Measurements from ENCODE around the gene RBP5.
"Not testable (repeated sequence)": the region's sequence is repeated elsewhere in the genome, so short reads cannot be mapped to it uniquely, and the experiment has no call there.

RBP5 gene

GRCh38 chr12:7122811-7123769 lies 5.6 kb downstream of the RBP5 start:
- ATAC-seq = no peak

DNA sequence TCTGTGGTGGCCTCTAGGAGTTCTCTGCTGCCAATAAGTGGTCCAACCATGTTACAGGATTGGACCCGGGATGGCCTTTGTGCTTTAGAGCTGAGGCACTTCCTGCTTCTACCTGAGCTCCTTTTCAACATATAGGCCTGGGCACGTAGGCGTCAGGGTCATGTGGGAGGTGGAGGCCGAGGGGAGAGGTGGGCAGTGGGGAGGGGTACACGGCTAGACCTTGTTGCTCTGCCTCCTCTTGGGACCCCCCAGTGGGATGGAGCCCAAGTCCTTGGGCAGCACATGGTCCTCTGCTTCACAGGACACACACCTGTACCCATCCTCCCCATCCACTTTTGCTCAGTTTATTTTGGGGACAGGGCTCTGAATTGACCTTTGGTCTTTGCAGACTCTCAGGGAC lies 7.4 kb downstream of the RBP5 start:
- ATAC-seq (no peak), DNase-seq (no peak)

More at GRCh38 chr12:7122811-7123769, 5.6 kb downstream of the RBP5 start:
- DNase-seq = no peak

DNA sequence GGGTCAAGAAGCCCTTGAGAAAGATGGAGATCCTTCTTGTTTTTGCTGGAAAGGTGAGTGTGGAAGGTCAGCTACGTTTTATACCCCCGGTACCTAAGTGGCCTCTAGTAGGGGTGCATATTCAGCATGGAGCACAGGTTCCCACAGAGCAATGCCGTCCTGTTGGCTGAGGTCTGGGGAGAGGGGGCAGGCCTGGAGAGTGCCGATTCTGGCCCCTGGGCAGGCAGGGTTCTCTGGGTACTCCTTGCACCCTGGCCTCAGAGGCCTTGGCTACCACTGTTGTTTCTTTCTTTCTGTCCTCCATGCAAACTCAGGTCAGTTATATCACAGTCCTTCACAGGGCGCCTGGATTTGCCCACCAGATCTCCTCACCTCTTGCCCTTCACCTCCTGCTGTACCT lies 8.5 kb downstream of the RBP5 start:
- ATAC-seq (no peak), DNase-seq (no peak)

- DNase-seq (no peak), ATAC-seq (no peak)
Measured at GRCh38 chr12:7118881-7119280, 9.8 kb downstream of the RBP5 start.

- DNase-seq = no peak
- no peak for ATAC-seq
Measured at GRCh38 chr12:7117670-7118069, 11.0 kb downstream of the RBP5 start.

DNA sequence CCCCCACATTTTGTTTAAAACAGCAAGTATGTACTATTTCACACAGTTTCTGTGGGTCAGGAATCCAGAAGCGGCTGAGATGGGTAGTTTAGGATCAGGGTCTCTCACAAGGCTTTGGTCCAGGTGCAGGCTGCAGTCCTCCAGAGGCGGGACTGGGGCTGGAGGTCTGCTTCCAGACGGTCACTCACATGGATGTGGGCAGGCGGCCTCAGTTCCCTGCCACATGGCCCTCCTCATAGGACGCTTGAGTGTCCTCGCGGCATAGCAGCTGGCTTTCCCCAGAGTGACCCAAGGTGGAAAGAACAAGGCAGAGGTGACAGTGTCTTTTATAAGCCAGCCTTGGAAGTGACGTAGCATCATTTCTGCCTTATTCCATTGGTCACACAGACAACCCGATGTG lies 11.8 kb downstream of the RBP5 start:
- DNase-seq (no peak), ATAC-seq (no peak)

- DNase-seq (no peak), ATAC-seq (no peak)
Measured at GRCh38 chr12:7116196-7116595, 12.5 kb downstream of the RBP5 start.

DNA sequence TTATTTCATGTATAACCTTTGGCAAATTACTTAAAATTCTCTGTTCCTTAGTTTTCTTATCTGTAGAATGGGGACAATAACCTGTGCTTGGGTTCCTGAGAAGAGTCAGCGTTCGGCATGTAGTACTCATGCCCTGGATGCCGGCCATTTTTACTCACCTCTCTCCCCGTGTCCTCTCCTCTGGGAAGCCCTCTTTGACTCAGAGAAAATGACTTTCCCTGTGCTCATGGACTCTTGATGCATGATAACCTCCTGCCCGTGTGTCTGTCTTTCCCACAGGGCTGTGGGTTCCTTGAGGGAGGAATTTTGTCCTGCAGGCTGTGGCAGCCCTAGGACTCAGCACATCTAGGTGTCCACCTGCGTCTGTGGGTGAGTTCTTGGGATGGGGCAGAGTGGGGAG lies 13.8 kb downstream of the RBP5 start:
- ATAC-seq (no peak), DNase-seq (no peak)

DNA sequence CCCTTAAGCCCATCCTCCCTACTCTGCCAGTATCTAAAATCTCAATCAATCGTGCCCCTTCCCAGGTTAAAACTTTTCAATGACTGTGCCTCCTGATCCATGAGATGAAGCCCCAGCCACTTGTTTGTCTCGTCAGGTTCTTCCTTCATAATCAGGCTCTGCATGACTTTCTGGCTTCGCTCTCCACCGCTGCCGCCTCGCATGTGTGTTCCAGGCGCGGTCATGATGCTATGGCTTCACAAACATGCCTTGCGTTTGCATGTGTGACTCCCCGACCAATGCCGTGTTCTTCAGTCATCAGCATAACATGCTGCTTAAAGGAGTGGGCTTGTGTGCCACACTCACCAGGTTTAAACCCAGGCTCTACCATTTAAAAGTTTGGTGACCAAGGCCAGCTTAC lies 14.7 kb downstream of the RBP5 start:
- ATAC-seq (no peak), DNase-seq (no peak)

DNA sequence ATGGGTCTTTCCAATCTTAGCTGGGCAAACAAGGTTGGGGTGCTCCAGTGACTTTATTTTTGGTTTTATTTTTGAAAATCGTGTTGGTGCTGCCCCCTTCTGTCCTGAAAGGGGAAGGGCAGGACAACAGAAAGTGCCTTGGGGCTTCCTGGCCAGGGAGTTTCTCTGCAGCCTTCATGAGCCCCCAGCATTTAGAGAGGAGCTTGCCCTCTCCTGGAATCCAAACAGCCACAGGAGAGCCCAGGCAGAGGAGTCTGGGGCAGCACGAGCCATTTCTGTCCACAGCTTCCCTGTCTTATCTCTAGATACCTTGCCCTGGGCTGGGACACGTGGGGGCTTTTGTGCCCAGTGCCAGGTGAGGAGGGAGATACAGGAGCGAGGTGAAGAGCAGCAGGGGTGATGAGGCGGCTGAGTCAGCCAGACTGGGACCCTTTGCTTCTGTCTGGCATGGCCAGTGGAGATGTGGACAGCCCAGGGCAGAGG lies 15.3 kb downstream of the RBP5 start:
- DNase-seq = peak; percentile 36

DNA sequence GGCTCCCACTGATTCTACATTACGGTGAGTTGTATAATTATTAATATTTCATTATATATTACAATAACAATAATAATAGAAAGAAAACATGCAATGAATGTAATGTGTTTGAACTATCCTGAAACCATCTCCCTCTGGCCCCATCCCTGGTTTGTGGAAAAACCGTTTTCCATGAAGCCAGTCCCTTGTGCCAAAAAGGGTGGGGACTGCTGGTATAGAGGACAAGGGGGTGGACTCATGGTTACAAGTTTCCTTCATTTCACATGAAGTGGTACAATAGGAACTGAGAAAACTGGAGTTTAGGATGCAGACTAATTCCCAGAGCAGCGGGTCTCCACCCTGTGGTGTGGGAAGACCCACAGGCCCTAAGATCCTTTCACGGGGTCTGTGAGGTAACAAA lies 16.6 kb downstream of the RBP5 start:
- ATAC-seq (no peak), DNase-seq (no peak)

More for the DNA sequence above, 15.3 kb downstream of the RBP5 start:
- ATAC-seq = no peak

DNA sequence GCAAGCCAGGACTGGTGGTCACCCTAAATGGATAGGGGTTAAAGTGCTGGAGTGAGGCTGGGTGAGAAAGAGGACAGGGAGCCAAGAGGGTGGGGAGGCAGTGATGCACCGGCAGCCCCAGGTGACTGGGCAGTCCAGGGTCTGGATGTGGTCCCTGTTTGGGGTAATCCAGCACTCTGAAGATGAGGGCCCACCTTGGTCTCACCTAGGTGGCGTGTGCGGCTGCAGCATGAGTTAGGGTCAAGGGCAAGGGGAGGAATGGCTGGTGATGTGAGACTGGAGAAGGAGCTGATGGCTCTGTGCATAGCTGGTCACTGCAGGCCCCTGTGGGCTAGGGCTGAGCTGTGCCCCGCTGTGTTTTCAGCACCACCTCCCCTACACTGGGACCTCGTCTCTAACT lies 18.0 kb downstream of the RBP5 start:
- ATAC-seq (no peak), DNase-seq (no peak)

DNA sequence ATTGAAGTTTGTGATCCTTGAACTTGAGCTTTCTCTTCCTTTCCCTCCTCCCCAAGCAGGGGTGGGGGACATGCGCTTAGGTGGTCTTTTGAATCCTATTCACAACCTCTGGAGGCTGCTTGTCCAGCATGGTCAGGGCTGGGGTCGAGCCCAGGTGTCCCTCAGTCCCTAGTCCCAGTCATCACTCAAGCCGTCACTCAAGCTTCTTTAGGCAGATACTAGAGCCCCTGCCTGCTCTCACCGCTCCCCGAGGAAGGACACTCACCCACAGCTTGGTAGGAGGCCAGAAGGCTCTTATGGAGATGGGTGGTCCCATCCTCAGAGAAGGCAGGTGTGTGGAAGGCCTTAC lies 19.1 kb downstream of the RBP5 start:
- no peak for DNase-seq

DNA sequence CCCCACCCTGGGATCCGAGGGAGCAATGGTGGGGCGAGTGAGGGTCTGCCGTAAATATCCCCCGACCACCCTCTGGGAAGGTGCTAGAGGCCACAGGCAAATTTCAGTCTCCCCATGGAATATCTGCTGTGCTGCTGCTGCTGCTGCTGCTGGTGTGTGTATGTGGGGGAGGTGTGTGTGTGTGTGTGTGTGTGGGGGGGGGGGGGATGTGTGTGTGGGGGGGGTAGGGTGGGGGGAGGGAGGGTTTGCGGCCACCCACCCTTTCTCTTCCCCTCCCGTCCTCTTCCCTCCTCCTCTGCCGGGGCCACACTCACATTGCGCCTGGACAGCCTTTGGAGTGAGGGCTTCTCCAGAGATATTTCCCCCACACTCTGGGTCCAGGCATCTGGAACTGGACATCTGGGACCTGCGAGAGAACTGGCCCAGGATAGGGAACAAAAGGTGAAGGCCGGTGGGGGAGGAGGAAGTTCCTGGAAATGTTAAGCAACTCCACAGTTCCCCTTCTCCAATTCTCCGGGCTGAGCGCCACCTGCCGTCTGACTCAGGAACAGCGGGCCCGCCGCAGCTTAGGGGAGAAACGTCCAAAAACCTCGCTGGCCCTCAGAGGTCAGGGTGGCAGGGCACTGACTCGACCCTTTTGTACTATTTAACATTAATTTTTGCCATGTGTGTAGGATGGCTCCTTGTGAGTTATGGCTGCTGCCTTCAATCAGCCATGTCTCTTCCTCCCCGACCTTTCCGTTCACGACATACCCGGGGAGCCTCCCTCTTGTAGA lies 19.7 kb downstream of the RBP5 start, which contains the start of gene C1RL:
Gene C1RL (minus strand): TSS at position 419 of the 776 bp plus-strand sequence. CDS start 34 bp downstream, at position 385.
- DNase-seq = peak; percentile 94
- peak; percentile 48 for ATAC-seq

More for the DNA sequence above, 19.1 kb downstream of the RBP5 start:
- no peak for ATAC-seq

GRCh38 chr12:7108003-7108795 lies 20.5 kb downstream of the RBP5 start:
- DNase-seq (peak; percentile 82), ATAC-seq (peak; percentile 92)

- DNase-seq (no peak), ATAC-seq (no peak)
Measured at GRCh38 chr12:7107636-7108002, 21.1 kb downstream of the RBP5 start.

DNA sequence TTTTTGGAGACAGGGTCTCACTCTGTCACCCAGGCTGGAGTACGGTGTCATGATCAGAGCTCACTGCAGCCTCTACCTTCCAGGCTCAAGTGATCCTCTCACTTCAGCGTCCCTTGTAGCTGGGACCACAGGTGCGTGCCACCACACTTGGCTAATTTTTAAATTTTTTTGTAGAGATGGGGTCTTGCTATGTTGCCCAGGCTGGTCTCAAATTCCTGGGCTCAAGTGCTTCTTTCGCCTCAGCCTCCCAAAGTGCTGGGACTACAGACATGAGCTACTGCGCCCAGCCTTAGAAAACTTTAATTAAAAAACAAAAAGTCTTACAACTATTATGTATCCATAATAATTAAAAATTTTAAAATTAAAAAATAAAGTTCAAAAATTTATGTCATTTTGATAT lies 21.5 kb downstream of the RBP5 start:
- ATAC-seq = not testable (repeated sequence)

DNA sequence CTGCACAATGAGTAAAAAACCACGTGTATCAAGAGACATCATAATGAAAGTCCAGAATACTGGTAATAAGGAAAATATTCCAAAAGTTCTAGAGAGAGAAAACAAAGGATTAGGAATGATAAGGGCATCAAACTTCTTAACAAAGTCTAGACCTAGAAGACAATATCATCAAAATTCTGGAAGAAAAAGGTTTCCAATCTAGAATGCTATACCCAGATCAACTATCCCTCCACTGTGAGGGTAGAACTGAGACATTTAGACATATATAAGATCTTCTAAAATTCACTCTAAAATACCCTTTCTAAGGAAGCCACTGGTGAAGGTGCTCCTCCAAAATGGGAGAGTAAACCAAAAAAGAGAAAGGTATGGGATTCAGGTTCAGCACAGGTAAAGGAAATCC lies 22.6 kb downstream of the RBP5 start:
- no peak for ATAC-seq
- no peak for DNase-seq

More for the DNA sequence above, 21.5 kb downstream of the RBP5 start:
- not testable (repeated sequence) for DNase-seq

- no peak for ATAC-seq
- DNase-seq = no peak
Measured at GRCh38 chr12:7103837-7104584, 24.7 kb downstream of the RBP5 start.

- no peak for DNase-seq
- no peak for ATAC-seq
Measured at GRCh38 chr12:7102582-7102981, 26.1 kb downstream of the RBP5 start.

DNA sequence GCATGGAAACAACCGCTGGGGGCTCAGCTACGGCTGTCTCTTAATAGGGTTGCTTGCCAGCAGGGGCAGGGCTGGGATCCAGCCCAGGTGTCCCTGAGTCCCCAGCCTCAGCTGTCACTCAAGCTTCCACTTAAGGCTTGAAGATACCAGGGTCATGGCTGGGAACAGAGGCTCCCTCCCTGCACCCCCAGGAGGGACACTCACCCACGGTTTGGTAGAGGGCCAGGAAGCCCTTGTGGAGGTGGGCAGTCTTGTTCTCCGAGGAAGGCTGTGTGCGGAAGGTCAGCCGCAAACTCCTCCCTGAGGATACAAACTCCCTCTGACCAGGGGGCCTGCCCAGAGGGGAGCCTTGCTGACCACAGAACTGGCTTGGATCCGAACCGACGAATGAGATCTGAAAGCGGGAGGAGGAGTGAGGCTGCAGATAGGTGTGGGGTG lies 27.0 kb downstream of the RBP5 start:
- no peak for DNase-seq
- no peak for ATAC-seq

Data from stimulated activated naive CD8-positive, alpha-beta T cell treated with anti-CD3 and anti-CD28 coated beads, Interleukin-15, Interleukin-2, amounts not matched to agents 100 U/mL and 50 U/mL, for 24 hours (primary cell).